CD14-positive monocyte (primary cell): Measurements from ENCODE around the gene COL4A2. TPM values are rescaled to one million over a fixed set of nuclear protein-coding genes. Genes with fewer than 3 reads are reported as not detected.

ENCODE experiments used
- DNase-seq, 3 donors: peaks; one replicate each; pipeline ENCODE4 v3.0.0-alpha.2; 2011 to 2022
- H2AFZ ChIP-seq: 2 replicates; pipeline ENCODE4 v1.6.0; 2012; ENCODE audit warnings: mild to moderate bottlenecking, low read depth, low read length, inconsistent platforms; ENCODE audit not compliant: insufficient read depth, poor library complexity, severe bottlenecking
- H3K27ac ChIP-seq, 2 donors: 1 replicate in 1 of 2; 2 replicates in 1 of 2; pipeline ENCODE4 v1.5.1; 2012 to 2013; ENCODE audit warnings: low read length in 2 of 2, control low read depth in 1 of 2, inconsistent platforms in 1 of 2, low read depth in 1 of 2, mild to moderate bottlenecking in 1 of 2
- H3K27me3 ChIP-seq, 2 donors: one replicate each; pipeline versions ENCODE4 v1.6.0 to v1.6.1; 2011 to 2013; ENCODE audit warnings: low read length in 2 of 2; ENCODE audit not compliant: control insufficient read depth in 2 of 2, insufficient read depth in 2 of 2
- H3K36me3 ChIP-seq, 2 donors: replicated peaks in 1 of 2; 1 replicate in 1 of 2; 2 replicates in 1 of 2; pipeline versions ENCODE4 v1.5.1 to v1.6.1; 2012 to 2013; ENCODE audit warnings: low read length in 2 of 2, control low read depth in 1 of 2, inconsistent platforms in 1 of 2, mild to moderate bottlenecking in 1 of 2; ENCODE audit not compliant: insufficient read depth in 2 of 2, control insufficient read depth in 1 of 2
- H3K4me1 ChIP-seq, 2 donors: 1 replicate in 1 of 2; 2 replicates in 1 of 2; pipeline versions ENCODE4 v1.5.1 to v1.6.1; 2012 to 2013; ENCODE audit warnings: low read length in 2 of 2, control low read depth in 1 of 2, inconsistent platforms in 1 of 2, mild to moderate bottlenecking in 1 of 2, moderate library complexity in 1 of 2; ENCODE audit not compliant: insufficient read depth in 2 of 2, control insufficient read depth in 1 of 2
- H3K4me2 ChIP-seq: replicated peaks from 2 replicates; pipeline ENCODE3; 2012; ENCODE audit warnings: low read length, moderate library complexity, mild to moderate bottlenecking; ENCODE audit not compliant: poor library complexity, severe bottlenecking; ENCODE audit errors: extremely low read depth
- H3K4me3 ChIP-seq, 3 experiments: fragments of 200-600 bp in 1 of 3; sonication (generic) in 1 of 3; replicated peaks in 1 of 3; 1 replicate in 2 of 3; 2 replicates in 1 of 3; pipeline ENCODE4 v1.5.1; 2011 to 2013; ENCODE audit warnings: low read length in 3 of 3, mild to moderate bottlenecking in 3 of 3, control low read depth in 2 of 3, low read depth in 2 of 3, inconsistent platforms in 1 of 3, moderate library complexity in 1 of 3
- H3K79me2 ChIP-seq: 2 replicates; pipeline ENCODE4 v1.6.0; 2012; ENCODE audit warnings: mild to moderate bottlenecking, control low read depth, inconsistent platforms, low read length, moderate library complexity; ENCODE audit not compliant: insufficient read depth
- H3K9ac ChIP-seq: 2 replicates; pipeline ENCODE4 v1.6.0; 2017; ENCODE audit warnings: low read length, mild to moderate bottlenecking; ENCODE audit not compliant: insufficient read depth, poor library complexity, severe bottlenecking
- H3K9me3 ChIP-seq, 2 donors: replicated peaks in 1 of 2; 1 replicate in 1 of 2; 2 replicates in 1 of 2; pipeline versions ENCODE4 v1.5.1 to v1.6.1; 2012 to 2013; ENCODE audit warnings: low read length in 2 of 2, control low read depth in 1 of 2; ENCODE audit not compliant: control insufficient read depth in 1 of 2, insufficient read depth in 1 of 2
- H4K20me1 ChIP-seq: 2 replicates; pipeline ENCODE4 v1.6.0; 2012; ENCODE audit warnings: mild to moderate bottlenecking, low read length, control low read depth, moderate library complexity; ENCODE audit not compliant: insufficient read depth
- H3K27ac Mint-ChIP-seq, 7 donors: one replicate each; pipeline ENCODE4 v1.8.0; 2020; ENCODE audit warnings: mild to moderate bottlenecking in 7 of 7, mixed read lengths in 7 of 7, moderate library complexity in 6 of 7, inconsistent platforms in 2 of 7
- H3K27me3 Mint-ChIP-seq, 3 donors: one replicate each; pipeline ENCODE4 v1.8.0; 2021 to 2022; ENCODE audit warnings: low read depth in 3 of 3, mild to moderate bottlenecking in 3 of 3, mixed read lengths in 3 of 3, moderate library complexity in 3 of 3, inconsistent platforms in 1 of 3
- H3K36me3 Mint-ChIP-seq, 2 donors: one replicate each; pipeline ENCODE4 v1.8.0; 2020; ENCODE audit warnings: mixed read lengths in 2 of 2, inconsistent platforms in 1 of 2, mild to moderate bottlenecking in 1 of 2
- H3K4me1 Mint-ChIP-seq: one replicate; pipeline ENCODE4 v1.8.0; 2020; ENCODE audit warnings: mild to moderate bottlenecking, mixed read lengths
- H3K4me3 Mint-ChIP-seq, 2 donors: one replicate each; pipeline ENCODE4 v1.8.0; 2020; ENCODE audit warnings: mild to moderate bottlenecking in 2 of 2, mixed read lengths in 2 of 2, moderate library complexity in 1 of 2
- H3K9me3 Mint-ChIP-seq, 7 donors: one replicate each; pipeline ENCODE4 v1.8.0; 2020 to 2022; ENCODE audit warnings: mixed read lengths in 7 of 7, mild to moderate bottlenecking in 6 of 7, moderate library complexity in 6 of 7, inconsistent platforms in 2 of 7
- WGBS: methylation state at CpG from one replicate; pipeline ENCODE4 v1.1.5; 2013; ENCODE audit warnings: missing lambda C conversion rate; ENCODE audit not compliant: insufficient coverage; 5-methylcytosine and 5-hydroxymethylcytosine counted together
- intact Hi-C, 2 donors: fragments of 100-400 bp; cut with micrococcal nuclease; formaldehyde crosslinking; loops; one replicate each; pipeline versions ENCODE4 v1.15.0 to v1.15.1; 2023
- polyA plus RNA-seq, 3 donors: library from polyadenylated mRNA; depleted of rRNA in 1 of 3; unstranded in 2 of 3; stranded (reverse) in 1 of 3; fragments of 300-500 nt in 2 of 3; fragments of >200 nt in 1 of 3; fragmentation: Illumina TruSeq in 2 of 3; gene quantifications; 1 replicate in 2 of 3; 2 replicates in 1 of 3; pipeline ENCODE4 v1.2.3, GENCODE V29; 2012 to 2021
- TF ChIP-seq, protein P1 (sequence below): fragments of 200-600 bp; IDR thresholded peaks from one replicate; pipeline ENCODE4 v1.8.0; 2022; ENCODE audit warnings: antibody characterized with exemption, mild to moderate bottlenecking

COL4A2 gene
- polyA plus RNA-seq, 3 donors, result not detected

DNA sequence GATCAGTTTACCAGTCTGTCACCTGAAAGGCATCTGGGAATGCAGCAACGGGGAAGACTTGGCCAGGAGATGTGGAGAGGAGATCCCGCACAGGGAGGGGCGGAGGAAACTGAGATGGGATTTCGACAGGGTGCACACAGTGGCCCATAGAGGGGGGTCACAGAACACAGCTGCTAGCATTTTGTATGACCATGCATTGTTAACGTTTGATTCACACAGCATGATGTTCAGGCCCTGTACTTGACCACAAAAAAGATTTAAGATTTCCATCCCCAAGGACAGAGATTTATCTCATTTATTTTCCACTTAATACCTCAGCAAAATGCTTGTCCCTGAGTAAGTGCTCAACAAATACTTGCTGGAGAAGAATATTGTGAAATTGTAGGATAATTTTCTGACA is 191.2 kb downstream of the COL4A2 start:
- Mint-ChIP-seq H3K36me3 (no peaks in the 10 kb centered on the region), H3K27ac (no peak overlapping the region), H3K4me1 (peaks cover under 1% of the 10 kb centered on the region), H3K9me3 (peaks cover 11 to 27% (median 23%) of the 10 kb centered on the region in 7 donors), H3K4me3 (no peak overlapping the region), H3K27me3 (peaks cover 0 to 3% (median 0%) of the 10 kb centered on the region in 3 donors)
- Histone ChIP-seq H3K4me3 (no peak overlapping the region), H3K9ac (no peak overlapping the region), H2AFZ (no peak overlapping the region), H3K79me2 (no peaks in the 10 kb centered on the region), H3K27ac (no peak overlapping the region), H3K36me3 (no peaks in the 10 kb centered on the region), H3K4me2 (no peak overlapping the region), H3K27me3 (no peaks in the 10 kb centered on the region), H4K20me1 (no peaks in the 10 kb centered on the region), H3K9me3 (peaks cover 12 to 27% of the 10 kb centered on the region in 2 donors), H3K4me1 (no peaks in the 10 kb centered on the region)
- intact Hi-C loops, result no loop called here
- 95% methylated on average over 3 of the region's 5 CpGs for WGBS
- DNase-seq, result no peak
- TF ChIP-seq, protein P1, sequence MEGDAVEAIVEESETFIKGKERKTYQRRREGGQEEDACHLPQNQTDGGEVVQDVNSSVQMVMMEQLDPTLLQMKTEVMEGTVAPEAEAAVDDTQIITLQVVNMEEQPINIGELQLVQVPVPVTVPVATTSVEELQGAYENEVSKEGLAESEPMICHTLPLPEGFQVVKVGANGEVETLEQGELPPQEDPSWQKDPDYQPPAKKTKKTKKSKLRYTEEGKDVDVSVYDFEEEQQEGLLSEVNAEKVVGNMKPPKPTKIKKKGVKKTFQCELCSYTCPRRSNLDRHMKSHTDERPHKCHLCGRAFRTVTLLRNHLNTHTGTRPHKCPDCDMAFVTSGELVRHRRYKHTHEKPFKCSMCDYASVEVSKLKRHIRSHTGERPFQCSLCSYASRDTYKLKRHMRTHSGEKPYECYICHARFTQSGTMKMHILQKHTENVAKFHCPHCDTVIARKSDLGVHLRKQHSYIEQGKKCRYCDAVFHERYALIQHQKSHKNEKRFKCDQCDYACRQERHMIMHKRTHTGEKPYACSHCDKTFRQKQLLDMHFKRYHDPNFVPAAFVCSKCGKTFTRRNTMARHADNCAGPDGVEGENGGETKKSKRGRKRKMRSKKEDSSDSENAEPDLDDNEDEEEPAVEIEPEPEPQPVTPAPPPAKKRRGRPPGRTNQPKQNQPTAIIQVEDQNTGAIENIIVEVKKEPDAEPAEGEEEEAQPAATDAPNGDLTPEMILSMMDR, result no peak

DNA sequence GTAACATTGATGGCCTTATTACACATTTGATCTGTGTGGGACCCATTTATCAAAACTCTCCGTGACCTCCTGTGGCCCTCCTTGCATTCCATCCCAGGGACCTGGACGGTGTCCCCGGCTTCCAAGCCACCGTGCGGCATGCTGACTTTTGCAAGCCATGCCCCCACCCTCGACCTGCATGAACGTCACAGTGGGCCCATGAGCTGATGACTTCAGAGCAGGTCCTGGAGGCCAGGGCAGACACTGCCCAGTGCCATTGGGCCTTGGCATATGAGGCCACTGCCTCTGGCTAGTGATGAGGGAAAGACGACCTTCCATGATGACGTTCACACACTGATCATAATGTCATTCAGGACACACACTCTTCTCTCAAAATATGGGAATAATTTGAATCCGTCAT is 191.7 kb downstream of the COL4A2 start:
- H2AFZ ChIP-seq, result no peak overlapping the region
- no peak overlapping the region for H3K9ac ChIP-seq
- no peak overlapping the region for H3K4me3 ChIP-seq
- no peak overlapping the region for H3K27ac Mint-ChIP-seq
- no peaks in the 10 kb centered on the region for H3K36me3 Mint-ChIP-seq
- no peaks in the 10 kb centered on the region for H4K20me1 ChIP-seq
- H3K9me3 ChIP-seq, result peaks cover 12 to 27% of the 10 kb centered on the region in 2 donors
- H3K9me3 Mint-ChIP-seq, result peaks cover 11 to 27% (median 23%) of the 10 kb centered on the region in 7 donors
- no peak for DNase-seq
- H3K27ac ChIP-seq, result no peak overlapping the region
- H3K27me3 ChIP-seq, result no peaks in the 10 kb centered on the region
- TF ChIP-seq, protein P1, result no peak
- peaks cover 0 to 3% (median 0%) of the 10 kb centered on the region in 3 donors for H3K27me3 Mint-ChIP-seq
- intact Hi-C loops, result no loop called here
- no peak overlapping the region for H3K4me3 Mint-ChIP-seq
- no peaks in the 10 kb centered on the region for H3K79me2 ChIP-seq
- H3K4me1 Mint-ChIP-seq, result peaks cover 4% of the 10 kb centered on the region
- no peaks in the 10 kb centered on the region for H3K36me3 ChIP-seq
- no peak overlapping the region for H3K4me2 ChIP-seq
- no peaks in the 10 kb centered on the region for H3K4me1 ChIP-seq
- WGBS, result 93% methylated on average over 7 of the region's 10 CpGs
